SK-N-MC (cell line): Measurements from ENCODE around the gene MKX.

Experiments
- EZH2 ChIP-seq: fragments of 200-600 bp; sonication (generic); IDR thresholded peaks from one replicate; pipeline ENCODE4 v1.6.1; 2017; ENCODE audit warnings: antibody characterized with exemption
- POLR2AphosphoS5 ChIP-seq: IDR thresholded peaks from 2 replicates; pipeline ENCODE4 v1.6.1; 2012; ENCODE audit warnings: mild to moderate bottlenecking, low read depth, low read length, borderline replicate concordance

- TF ChIP-seq EZH2 = no peak
- TF ChIP-seq POLR2AphosphoS5 = no peak
These were observed 59.9 kb downstream of the MKX start for GRCh38 chr10:27685681-27686080.
